Stomach (tissue), 9 donors: Measurements from ENCODE around the gene PDHA1. TPM values are rescaled to one million over a fixed set of nuclear protein-coding genes. Genes with fewer than 3 reads are reported as not detected.

Experiments used
- DNase-seq, 2 donors: peaks; one replicate each; pipeline versions ENCODE4 v3.0.0 to v3.0.0-alpha.2; 2013 to 2019
- H3K27ac ChIP-seq, 5 donors: fragments of 200-600 bp in 4 of 5; sonication (generic) in 4 of 5; one replicate each; pipeline ENCODE4 v1.5.1; 2013 to 2019; ENCODE audit warnings: mild to moderate bottlenecking in 1 of 5, moderate library complexity in 1 of 5
- H3K27me3 ChIP-seq, 3 donors: fragments of 200-600 bp; sonication (generic); one replicate each; pipeline ENCODE4 v1.5.1; 2017 to 2019; ENCODE audit warnings: mixed run types in 1 of 3
- H3K36me3 ChIP-seq, 4 donors: fragments of 200-600 bp; sonication (generic); 1 replicate in 3 of 4; 2 replicates in 1 of 4; pipeline ENCODE4 v1.5.1; 2016 to 2019
- H3K4me1 ChIP-seq, 4 donors: fragments of 200-600 bp; sonication (generic); one replicate each; pipeline ENCODE4 v1.5.1; 2016 to 2019
- H3K4me3 ChIP-seq, 4 donors: fragments of 200-600 bp; sonication (generic) in 3 of 4; one replicate each; pipeline ENCODE4 v1.5.1; 2016 to 2019; ENCODE audit warnings: mild to moderate bottlenecking in 1 of 4
- H3K9me3 ChIP-seq, 4 donors: fragments of 200-600 bp; sonication (generic); one replicate each; pipeline ENCODE4 v1.5.1; 2016 to 2019
- CTCF ChIP-seq, 7 experiments: fragments of 450-650 bp in 4 of 7; fragments of 200-600 bp in 3 of 7; sonication (generic) in 3 of 7; IDR thresholded peaks; one replicate each; pipeline ENCODE4 v1.5.1; 2016 to 2019; ENCODE audit warnings: antibody characterized with exemption in 7 of 7, control low read depth in 2 of 7, mild to moderate bottlenecking in 1 of 7
- EP300 ChIP-seq: sonication (generic); formaldehyde crosslinking; IDR thresholded peaks from one replicate; pipeline ENCODE4 v1.6.1; 2017; ENCODE audit warnings: antibody characterized with exemption
- POLR2A ChIP-seq, 4 donors: fragments of 450-650 bp; IDR thresholded peaks; one replicate each; pipeline ENCODE4 v1.6.1; 2016; ENCODE audit warnings: antibody characterized with exemption in 4 of 4, control low read depth in 2 of 4, mild to moderate bottlenecking in 1 of 4, moderate library complexity in 1 of 4
- POLR2AphosphoS5 ChIP-seq, 3 donors: sonication (generic); formaldehyde crosslinking; IDR thresholded peaks; one replicate each; pipeline ENCODE4 v1.6.1; 2016; ENCODE audit warnings: antibody characterized with exemption in 3 of 3
- WGBS, 5 donors: extraction: QIAGEN DNeasy Blood & Tissue Kit in 3 of 5; methylation state at CpG; one replicate each; pipeline versions ENCODE4 v1.1.5 to v1.1.7; 2013 to 2018; 5-methylcytosine and 5-hydroxymethylcytosine counted together
- intact Hi-C: fragments of 100-400 bp; cut with DNase I; formaldehyde crosslinking; loops from one replicate; pipeline ENCODE4 v1.15.1; 2023; ENCODE audit warnings: low total_unique reads
- polyA plus RNA-seq, 3 donors: library from polyadenylated mRNA; stranded (reverse); fragments of 200-250 nt; gene quantifications; one replicate each; pipeline ENCODE4 v1.2.3, GENCODE V29; 2013
- total RNA-seq, 5 donors: library from RNA; depleted of rRNA; stranded (reverse); fragments of >200 nt; gene quantifications; one replicate each; pipeline versions ENCODE4 v1.1.0 to v1.2.3, GENCODE V29; 2014 to 2016
- donor health status: healthy with polysubstance abuse.
- donor health status: Bipolar disorder and iron deficiency.
- donor health status: healthy.

The PDHA1 gene
- total and polyA plus RNA-seq, 8 donors = 77.6 to 367 (median 176) TPM

GRCh38 chrX:19381326-19381725 is 37.6 kb downstream of the PDHA1 start:
- Histone ChIP-seq H3K4me3 (no peak overlapping the region), H3K9me3 (peaks cover 0 to 8% (median 0%) of the 10 kb centered on the region in 4 donors), H3K27me3 (peaks cover 0 to 9% (median 0%) of the 10 kb centered on the region in 3 donors), H3K4me1 (no peaks in the 10 kb centered on the region), H3K36me3 (no peaks in the 10 kb centered on the region), H3K27ac (no peak overlapping the region)
- DNase-seq = peak in 1 of 2 donors; percentile 23
- 83 to 94% (median 89%) methylated on average over 9 of the region's 9 CpGs for WGBS, 5 donors
- intact Hi-C loops = no loop called here
- TF ChIP-seq EP300 = no peak
- TF ChIP-seq POLR2A (IDR thresholded peaks at IDR 0.05) = no peak
- TF ChIP-seq POLR2AphosphoS5 (IDR thresholded peaks at IDR 0.05) = no peak
- TF ChIP-seq CTCF (IDR thresholded peaks at IDR 0.05) = no peak

DNA sequence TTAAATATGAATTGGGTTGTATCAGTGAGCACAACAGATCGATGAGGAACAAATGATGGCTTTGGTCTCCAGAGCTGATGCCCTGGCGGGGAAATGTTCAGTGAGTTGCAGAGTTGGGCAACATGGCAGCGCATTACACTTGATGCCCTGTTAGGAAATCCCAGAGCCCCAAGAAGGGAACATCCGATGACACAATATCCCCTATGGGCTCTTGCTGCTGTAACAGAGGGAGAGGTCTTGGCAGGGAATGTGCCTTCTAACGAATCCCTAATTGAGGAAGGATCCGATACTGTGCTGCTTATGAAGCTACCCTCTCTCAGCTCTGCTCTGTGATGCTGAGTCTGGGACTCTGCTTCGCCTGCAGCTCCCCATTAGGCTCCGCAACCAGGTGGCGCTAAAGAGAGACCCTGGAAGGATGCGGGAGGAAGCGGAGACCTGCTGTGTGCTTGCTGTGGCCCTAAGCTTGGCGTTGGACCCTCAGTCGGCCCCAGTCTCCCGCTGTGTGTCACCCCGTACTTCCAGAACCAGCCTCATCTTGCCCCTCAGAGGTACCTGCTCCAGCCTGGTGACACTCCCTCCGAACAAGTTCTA is 38.9 kb downstream of the PDHA1 start:
- H3K4me3 ChIP-seq = no peak overlapping the region
- TF ChIP-seq EP300 (no peak), CTCF (IDR thresholded peaks at IDR 0.05) (peak in 4 of 7 experiments; percentile 14 to 34 (median 24))
- no peak overlapping the region for H3K27ac ChIP-seq
- 21 to 38% (median 29%) methylated on average over 13 to 16 of the region's 16 CpGs for WGBS, 5 donors
- H3K27me3 ChIP-seq = peaks cover 0 to 9% (median 0%) of the 10 kb centered on the region in 3 donors
- peaks cover 0 to 8% (median 0%) of the 10 kb centered on the region in 4 donors for H3K9me3 ChIP-seq
- H3K36me3 ChIP-seq = no peaks in the 10 kb centered on the region
- intact Hi-C loops = no loop called here
- DNase-seq = peak; percentile 56 to 71
- H3K4me1 ChIP-seq = no peaks in the 10 kb centered on the region

- WGBS, 5 donors = 58 to 83% (median 73%) methylated on average over 4 of the region's 4 CpGs
- H3K36me3 ChIP-seq = no peaks in the 10 kb centered on the region
- DNase-seq = no peak
- intact Hi-C loops = no loop called here
- H3K4me1 ChIP-seq = no peaks in the 10 kb centered on the region
- peaks cover 0 to under 1% (median 0%) of the 10 kb centered on the region in 3 donors for H3K27me3 ChIP-seq
- TF ChIP-seq POLR2AphosphoS5 (IDR thresholded peaks at IDR 0.05) (no peak), EP300 (no peak), CTCF (IDR thresholded peaks at IDR 0.05) (no peak)
- no peak overlapping the region for H3K27ac ChIP-seq
- peaks cover 0 to 8% (median 0%) of the 10 kb centered on the region in 4 donors for H3K9me3 ChIP-seq
- H3K4me3 ChIP-seq = no peak overlapping the region
Observed at GRCh38 chrX:19386679-19387078, 43.0 kb downstream of the PDHA1 start.

GRCh38 chrX:19388064-19388679 is 44.4 kb downstream of the PDHA1 start:
- intact Hi-C loops = no loop called here
- H3K27me3 ChIP-seq = no peaks in the 10 kb centered on the region
- no peak overlapping the region for H3K4me3 ChIP-seq
- 66 to 75% (median 71%) methylated on average over 13 of the region's 13 CpGs for WGBS, 5 donors
- TF ChIP-seq EP300 (no peak), POLR2A (IDR thresholded peaks at IDR 0.05) (no peak)
- no peaks in the 10 kb centered on the region for H3K4me1 ChIP-seq
- no peak overlapping the region for H3K27ac ChIP-seq
- peaks cover 0 to 8% (median 0%) of the 10 kb centered on the region in 4 donors for H3K9me3 ChIP-seq
- DNase-seq = no peak
- no peaks in the 10 kb centered on the region for H3K36me3 ChIP-seq

DNA sequence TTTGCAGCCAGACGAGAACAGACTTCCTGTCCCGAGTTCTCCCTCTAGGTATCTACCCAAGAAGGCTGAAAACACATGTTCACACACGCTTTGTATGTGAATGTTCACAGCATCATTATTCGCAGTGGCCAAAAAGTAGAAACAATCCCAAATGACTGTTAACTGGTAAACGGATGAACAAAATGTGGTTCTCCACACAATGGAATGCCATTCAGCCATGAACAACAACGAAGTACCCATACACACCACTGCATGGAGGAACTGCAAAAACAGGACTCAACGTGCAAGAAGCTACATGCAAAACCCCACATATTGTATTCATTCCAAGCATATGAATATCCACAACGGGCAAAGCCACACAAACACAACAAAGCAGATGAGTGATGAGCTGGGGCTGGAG is 45.0 kb downstream of the PDHA1 start:
- 77 to 88% (median 79%) methylated on average over 8 of the region's 8 CpGs for WGBS, 5 donors
- intact Hi-C loops = no loop called here

More for the DNA sequence above, 45.0 kb downstream of the PDHA1 start:
- Histone ChIP-seq H3K9me3 (peaks cover 0 to 8% (median 0%) of the 10 kb centered on the region in 4 donors), H3K4me1 (no peaks in the 10 kb centered on the region), H3K27ac (no peak overlapping the region), H3K4me3 (no peak overlapping the region), H3K27me3 (no peaks in the 10 kb centered on the region), H3K36me3 (no peaks in the 10 kb centered on the region)
- DNase-seq = no peak
- TF ChIP-seq EP300 (no peak), POLR2AphosphoS5 (IDR thresholded peaks at IDR 0.05) (no peak), CTCF (IDR thresholded peaks at IDR 0.05) (no peak), POLR2A (IDR thresholded peaks at IDR 0.05) (no peak)
